GM19455 (cell line): ENCODE results near the gene MINAR1.
"Not testable (repeated sequence)": the region's sequence is repeated elsewhere in the genome, so short reads cannot be mapped to it uniquely, and the experiment has no call there.

ENCODE experiments used
- ATAC-seq: cut with Tn5 transposase; IDR thresholded peaks from one replicate; pipeline ENCODE4 v1.9.1; 2021; ENCODE audit not compliant: unreplicated experiment

MINAR1 gene, protein sequence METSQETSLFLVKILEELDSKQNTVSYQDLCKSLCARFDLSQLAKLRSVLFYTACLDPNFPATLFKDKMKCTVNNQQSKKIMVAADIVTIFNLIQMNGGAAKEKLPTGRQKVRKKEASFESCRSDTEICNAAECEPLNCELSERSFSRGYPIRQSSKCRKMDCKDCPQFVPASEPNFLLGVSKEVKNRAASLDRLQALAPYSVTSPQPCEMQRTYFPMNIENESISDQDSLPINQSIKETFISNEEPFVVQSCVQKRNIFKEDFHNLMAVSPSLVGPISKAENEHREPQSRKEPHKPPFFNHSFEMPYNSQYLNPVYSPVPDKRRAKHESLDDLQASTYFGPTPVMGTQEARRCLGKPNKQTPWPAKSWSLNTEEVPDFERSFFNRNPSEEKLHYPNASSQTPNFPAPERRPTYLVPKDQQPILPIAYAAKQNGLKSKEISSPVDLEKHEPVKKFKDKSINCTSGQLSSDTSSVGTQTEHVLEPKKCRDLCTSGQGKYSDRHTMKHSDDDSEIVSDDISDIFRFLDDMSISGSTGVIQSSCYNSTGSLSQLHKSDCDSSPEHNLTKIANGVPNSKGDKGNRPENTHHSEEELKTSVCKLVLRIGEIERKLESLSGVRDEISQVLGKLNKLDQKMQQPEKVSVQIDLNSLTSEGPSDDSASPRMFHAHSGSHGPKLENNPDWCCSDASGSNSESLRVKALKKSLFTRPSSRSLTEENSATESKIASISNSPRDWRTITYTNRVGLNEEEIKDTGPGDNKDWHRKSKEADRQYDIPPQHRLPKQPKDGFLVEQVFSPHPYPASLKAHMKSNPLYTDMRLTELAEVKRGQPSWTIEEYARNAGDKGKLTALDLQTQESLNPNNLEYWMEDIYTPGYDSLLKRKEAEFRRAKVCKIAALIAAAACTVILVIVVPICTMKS

DNA sequence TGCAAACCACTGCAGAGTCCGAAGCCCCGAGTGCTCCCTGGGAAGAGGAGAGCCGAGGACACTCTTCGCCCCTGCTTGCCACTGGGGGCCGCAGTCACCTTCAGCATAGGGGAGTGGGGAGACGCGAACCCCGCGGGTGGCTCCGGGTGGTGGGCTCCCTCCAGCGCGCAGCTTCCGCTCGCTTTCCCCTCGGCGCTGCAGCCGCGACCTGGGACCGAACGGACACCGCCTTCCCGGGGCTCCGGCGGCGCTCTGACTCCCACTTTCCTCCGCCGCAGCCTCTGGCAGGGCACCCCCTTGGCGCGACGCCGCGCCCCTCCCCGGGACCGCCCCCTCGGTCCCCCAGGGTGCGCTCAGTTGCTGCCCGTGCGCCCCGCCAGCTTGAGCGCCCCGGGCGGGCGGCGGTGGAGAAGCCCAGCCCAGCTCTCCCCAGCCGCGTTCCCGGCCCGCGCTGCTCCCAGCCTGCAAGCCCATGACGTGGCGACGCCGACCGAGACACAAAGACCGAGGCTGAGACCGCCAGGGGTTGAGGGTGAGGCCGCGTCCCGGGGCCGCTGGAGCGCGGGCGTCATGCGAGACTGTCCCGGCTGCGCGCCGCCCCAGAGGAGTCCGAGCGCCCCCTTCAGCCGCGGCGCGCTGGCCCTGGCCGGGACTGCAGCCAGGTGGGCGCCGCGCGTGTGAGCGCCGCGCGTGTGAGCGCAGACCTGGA is at the start of gene MINAR1:
TSS of gene MINAR1 (plus strand) at position 701 of the 709 bp plus-strand sequence. CDS start 23,812 bp downstream, outside the sequence.
- ATAC-seq = no peak

DNA sequence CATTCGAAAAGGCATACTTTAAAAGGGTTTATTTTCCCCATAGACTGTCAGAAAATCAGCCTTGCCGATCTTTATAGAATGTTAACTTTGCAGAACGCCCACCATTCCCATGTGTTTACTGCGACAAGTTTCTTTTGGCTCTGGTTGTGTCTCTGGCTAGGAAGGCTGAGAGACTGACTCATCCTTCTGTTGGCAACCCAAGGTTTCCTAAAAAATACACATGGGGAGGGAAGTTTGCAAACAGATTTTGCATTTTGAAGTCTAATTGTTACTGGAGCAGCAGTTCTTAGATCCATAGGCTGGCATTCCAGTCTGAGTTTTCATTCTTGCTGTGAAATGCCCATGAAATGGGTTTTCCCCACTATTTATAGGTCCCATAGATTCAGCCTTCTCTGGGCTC is 37.9 kb upstream of the MINAR1 start:
- ATAC-seq = no peak

DNA sequence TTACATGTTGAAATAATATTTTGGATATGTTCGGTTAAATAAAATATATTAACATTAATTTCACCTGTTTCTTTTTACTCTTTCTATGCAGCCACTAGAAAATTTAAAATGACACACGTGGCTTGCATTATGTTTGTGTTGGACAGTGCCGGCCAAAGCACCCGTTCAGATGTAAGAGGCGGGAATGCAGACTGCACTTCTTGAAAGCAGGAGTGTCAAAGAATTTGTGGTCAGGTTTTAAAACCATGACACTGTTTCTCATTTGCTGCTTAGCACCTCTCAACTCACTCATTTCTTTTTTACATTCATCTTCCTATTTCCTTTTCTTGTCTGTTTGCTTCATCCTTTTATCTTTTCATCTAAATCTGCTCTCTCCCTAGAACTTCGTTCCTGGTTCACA is 35.3 kb upstream of the MINAR1 start:
- no peak for ATAC-seq

DNA sequence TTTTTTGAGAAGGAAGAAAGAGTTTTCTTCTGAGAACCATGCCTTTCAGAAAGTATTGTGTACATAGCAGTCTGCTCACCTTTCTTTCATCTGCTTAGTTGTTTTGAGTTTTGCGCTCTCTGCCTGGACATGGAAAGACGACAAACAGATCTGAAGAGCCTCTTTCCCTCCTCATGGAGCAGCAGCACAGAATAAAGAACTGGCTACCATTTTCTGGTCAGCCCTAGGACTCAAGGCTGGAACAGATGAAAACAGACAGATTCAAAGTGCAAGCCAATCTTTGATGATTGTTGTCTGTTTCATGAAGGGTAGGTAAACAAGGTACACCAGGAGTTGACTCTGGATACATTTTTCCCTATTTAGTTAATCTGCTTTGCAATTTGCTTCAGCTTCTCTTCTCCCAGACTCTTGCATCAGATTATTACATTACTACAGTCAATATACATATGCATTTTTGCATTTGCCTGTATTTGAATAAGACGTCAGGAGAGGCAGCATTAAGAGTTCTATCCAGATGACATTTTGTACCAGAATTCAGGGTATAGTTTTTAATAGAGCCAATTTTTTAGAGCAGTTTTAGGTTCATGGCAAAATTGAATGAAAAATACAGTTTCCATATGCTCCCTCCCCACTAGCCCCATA is 34.7 kb upstream of the MINAR1 start:
- ATAC-seq = no peak

DNA sequence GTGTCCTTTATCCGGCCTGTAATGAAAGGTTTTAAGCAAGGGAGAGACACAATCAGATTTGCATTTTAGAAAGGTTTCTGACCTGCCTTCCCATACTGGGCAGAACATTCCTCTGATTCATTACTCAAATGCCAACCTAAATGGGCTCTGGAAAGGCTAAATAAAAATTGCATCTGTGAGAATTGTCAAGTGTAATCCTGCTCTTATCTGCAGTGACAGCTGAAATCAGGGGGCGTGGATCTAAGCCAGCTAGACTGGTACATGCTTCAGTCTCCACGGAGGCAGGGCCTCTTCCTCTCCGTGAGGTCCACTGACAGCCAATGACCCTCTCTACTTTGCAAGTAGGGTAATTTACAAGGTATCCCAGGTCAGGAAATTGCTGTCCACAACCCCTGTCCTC is 32.5 kb upstream of the MINAR1 start:
- no peak for ATAC-seq

DNA sequence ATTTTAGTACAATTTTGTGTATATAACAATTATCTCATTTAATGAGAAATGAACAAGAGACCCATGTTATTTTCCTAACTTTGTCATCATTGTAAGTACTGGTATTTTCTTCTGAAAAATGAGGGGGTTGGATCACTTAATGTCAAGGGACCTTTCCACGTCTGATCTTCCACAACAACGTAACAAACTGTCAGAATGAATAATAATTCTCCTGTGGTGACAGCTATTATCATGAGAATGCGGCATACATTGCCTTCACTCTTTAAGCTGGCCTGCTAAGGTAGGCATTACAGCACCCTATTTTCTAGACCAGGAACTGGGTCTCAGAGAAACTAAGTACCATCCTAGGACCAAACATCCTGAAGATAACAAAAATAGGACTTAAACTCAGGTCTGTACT is 31.5 kb upstream of the MINAR1 start:
- no peak for ATAC-seq

DNA sequence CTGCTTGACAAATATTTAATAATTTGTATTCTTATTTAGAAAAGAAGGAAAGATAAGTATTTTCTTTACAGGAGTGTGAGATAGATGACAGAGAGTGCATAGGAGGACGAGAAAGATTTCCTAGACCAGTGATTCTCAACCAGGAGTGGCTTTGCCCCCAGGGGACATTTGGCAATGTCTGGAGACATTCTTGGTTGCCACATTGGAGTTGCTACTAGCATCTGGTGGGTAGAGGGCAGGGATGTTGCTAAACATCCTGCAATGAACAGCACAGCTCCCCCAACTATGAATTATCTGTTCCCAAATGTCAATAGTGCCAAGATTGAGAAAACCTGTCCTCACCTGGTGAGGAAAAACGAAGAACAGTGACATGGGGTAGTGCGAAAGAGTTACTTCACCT is 30.8 kb upstream of the MINAR1 start:
- no peak for ATAC-seq

DNA sequence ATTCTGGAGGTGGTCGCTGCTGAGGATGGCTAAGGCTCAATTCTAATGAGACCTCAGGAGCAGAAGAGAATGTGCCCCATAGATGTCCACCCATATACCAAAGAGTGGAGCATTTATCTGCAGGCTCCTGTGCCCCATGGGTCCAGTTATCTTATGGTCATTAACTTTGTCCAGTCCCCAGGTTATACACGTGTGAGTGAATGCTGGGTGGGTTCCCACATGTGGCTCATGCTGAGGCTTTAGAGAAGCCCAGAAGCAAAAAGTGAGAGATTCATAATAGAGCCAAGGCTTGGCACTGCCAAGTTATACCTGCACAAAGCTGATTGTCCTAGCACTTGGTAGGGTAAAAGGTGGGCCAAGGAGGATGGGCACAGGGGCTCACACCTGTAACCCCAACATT is 30.0 kb upstream of the MINAR1 start:
- ATAC-seq = no peak

DNA sequence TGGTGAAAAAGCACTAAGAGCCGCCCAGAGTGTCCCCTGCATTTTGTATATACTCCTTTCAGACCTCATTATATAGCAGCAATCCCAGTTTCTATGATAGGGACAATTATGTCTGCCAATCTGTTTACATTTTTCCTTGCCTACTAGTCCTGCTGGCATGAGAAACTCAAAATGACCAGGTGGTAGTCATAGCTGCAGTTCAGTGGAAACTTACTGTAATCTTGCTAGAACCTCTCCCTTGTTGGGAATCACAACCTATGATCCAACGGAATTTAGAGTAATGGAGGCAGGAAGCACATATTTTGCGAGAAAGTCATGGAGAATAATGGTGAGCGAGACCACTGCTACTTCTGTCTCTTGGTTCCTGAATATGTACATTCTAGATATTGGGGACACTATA is 28.6 kb upstream of the MINAR1 start:
- ATAC-seq = no peak

DNA sequence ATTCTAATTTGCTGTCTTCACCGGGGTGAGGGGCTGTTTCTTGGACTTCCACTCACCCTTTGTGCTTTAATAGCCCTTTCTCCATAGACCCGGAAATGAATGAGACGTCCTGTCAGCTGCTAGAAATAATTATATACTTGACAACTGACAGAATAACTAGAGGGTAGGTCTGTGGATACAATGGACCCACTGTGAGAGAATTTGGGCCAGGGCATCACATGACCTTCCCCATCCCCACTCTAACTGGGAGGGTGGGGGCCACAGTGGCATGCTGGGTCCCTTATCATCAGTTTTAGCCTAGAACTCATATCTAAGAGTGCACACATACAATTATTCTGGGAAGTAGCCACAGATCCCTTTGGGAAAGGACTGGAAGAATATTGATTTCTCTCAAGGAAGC is 25.9 kb upstream of the MINAR1 start:
- ATAC-seq = no peak

DNA sequence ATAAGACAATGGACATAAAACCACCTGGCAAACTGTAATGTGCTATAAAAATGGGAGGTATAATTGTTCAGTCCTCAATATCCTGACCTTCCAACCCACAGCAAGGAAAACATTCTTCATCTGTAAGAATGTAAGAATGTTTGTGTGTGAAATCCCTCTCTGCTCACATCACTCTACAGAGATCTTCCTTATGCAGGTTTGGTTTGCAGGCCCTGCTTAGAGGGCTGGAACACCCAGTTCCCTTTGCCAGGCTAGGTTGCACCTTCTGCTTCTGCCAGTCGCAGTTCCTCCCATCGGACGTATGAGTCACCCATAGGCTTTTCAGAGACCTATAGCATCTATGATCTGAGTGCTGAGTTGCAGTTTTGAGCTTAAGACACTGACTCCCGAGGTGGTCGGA is 24.1 kb upstream of the MINAR1 start:
- ATAC-seq = no peak

DNA sequence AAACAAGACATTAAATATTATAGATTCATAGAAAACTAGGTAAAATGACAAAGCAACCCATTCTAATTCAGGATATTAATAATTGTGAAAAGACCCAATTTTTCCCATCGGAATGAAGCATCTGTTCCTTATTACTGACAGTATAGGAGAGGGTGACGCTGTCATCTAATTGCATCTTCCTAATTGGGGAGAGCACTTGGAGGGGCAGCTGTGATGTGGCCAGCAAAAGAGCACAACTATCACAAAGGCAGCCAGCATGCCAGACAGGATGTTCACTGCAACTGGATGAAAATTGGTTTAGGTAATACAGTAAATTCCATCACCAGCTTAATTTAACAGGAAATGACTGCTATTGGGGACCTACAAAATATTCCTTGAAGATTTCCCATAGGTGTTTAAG is 21.9 kb upstream of the MINAR1 start:
- ATAC-seq = no peak

DNA sequence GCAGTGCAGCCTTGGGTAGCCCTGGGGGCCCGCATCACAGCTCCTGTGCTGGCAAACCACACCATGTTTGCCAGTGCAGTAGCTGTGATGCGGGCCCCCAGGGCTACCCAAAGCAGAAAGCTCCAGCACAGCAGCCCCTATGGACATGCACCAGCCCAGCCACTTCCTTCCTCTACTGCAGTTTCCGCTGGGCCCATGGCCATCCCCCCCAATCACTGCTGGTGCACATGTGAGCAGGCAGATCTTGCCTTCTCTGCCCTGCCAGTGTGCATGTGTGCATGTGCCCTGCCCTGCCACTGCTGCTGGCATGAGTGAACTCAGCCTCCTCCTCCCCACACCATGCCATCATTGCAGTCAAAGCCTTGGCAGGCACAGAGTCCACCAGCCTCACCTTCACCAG is 20.1 kb upstream of the MINAR1 start:
- no peak for ATAC-seq

DNA sequence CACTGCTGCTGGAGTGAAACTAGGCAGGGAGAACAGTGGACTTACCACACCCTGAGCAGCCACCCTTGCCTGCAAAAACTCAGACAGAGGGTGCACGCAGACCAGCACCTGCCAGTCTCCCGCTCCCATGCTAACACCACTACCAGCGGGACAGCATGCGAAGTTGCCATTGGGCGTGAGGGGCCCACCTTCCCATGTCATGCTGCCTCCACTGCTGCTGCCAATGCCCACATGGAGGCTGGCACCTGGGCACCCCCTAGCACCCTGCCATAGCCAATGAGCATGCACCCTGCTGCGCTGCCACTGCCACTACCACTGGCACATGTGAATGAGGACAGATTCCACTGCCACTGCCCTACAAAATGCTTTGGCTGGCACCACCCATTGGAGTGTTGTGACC is 19.7 kb upstream of the MINAR1 start:
- ATAC-seq = no peak

DNA sequence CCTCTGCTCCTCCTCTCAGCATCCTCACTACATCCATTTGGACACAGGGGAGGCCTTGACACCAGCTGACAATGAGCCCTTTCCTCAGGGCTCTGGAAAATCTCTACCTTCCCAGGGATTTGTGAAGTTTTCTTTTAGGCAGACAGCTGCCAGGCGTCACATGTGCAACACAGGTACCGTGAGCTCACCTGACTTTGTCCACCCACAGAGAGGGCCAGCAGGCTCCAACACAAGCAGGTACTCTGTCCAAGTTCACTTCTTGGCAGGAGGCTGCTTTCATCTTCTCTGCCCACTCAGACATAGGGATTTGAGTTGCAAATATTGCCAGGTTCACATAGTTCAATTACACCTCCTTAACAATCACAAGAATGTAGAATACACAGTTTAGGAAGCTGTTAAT is 15.3 kb upstream of the MINAR1 start:
- no peak for ATAC-seq

DNA sequence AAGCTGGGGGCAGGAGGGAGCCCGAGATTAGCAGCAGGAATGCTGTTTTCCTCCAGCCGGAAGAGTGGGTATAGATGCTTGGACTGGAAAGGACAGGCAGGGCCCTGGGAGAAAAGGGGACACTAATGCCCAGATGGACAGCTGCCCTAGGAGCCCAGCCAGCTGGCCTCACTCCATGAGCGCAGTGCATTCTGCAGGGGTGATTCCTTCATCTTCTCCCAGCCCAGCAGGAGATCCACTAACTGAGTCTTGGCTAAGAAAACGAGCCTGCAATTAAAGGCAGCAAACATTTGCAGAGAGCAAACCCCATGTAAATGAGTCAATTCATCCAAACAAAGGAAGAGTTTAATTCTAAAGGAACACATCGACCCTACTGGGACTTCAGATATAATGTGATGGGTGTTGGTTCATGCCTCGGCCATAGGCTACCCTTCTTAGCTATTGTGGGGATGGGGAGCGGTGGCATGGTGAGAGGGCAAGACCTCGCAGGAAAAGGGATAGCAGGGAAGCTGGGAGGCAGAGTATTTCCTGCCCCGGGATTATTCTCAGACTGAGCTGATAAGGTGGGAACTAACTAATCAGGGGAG is 13.3 kb upstream of the MINAR1 start:
- ATAC-seq = no peak

DNA sequence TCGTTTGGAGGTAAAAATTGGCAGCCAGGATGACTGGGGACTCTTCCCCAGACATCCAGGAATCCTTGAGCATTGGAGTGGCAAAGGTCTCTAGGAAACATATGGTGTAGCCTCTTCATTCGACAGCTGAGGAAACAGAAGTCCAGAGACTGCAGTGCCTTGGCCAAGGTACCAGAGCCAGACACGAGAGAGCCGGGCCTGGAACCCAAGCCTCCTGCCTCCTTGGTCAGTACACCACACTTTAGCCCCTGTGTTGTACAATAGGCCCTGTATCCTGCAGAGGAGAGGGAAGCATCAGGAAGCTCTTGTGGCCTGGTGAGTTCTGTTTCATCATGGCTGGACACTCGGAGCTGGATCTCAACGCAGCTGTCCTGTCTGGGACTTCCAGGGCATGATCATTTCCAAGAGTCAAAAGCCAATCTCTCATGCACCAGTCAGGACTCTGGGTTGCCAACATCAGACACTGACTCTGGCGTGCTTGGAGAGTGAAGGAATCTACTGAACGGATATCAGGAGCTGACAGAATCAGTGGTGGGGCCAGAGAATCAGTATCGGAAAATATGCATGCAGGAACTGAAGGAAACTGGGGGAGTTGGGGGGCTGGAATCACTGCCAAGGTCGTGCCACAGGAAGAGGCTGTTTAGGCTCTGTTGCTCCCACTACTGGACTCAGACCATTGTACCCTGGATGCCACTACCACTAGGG is 6.4 kb upstream of the MINAR1 start:
- no peak for ATAC-seq

DNA sequence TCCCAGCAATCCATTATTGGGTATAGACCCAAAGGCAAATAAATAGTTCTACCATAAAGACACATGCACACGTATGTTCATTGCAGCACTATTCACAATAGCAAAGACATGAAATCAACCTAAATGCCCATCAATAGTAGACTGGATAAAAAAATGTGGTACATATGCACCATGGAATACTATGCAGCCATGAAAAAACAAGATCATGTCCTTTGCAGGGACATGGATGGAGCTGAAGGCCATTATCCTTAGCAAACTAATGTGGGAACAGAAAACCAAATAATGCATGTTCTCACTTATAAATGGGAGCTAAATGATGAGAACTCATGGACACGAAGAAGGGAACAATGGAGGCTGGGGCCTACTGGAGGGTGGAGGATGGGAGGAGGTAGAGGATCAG is 5.2 kb upstream of the MINAR1 start:
- ATAC-seq = not testable (repeated sequence)

DNA sequence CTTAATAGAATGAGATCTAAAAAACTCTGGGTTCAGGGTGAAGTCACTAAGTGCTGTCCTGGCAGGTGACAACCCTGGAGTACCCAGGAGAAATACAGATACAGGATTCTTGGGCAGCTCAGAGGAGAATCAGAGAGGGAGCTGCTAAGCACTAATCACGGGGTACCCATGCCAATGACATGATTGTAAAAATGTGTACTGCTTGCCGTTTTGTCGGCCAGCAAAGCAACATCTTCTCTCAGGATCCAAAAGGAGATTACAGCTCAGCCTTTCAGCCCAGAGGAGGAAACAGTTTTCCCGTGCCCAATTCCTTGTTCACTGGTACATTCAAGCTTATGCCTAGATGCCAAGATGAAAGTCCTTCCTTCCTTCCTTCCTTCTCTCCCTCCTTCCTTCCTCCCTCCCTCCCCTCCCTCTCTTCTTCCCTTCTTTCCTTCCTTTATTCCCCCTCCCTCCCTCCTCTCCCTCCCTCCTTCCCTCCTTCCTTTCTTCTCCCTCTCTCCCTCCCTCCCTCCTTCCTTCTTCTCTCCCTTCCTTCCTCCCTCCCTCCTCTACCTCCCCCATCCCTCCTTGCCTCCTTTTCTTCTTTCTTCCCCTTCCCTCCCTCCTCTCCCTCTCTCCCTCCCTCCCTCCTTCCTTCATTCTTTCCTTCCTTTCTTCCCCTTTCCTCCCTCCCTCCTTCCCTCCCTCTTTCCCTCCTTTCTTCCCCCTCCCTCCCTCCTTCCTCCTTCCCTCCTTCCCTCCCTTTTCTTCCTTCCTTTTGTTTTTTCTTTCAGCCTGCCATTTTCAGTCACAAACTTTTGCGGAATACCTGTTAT is 4.1 kb upstream of the MINAR1 start:
- ATAC-seq = no peak
